Measurements from ENCODE around the gene XYLB.

GRCh38 chr3:38334142-38335055 lies 12.2 kb upstream of the XYLB start:
- TF ChIP-seq CTCF (IDR thresholded peaks at IDR 0.05; ENCODE audit: borderline replicate concordance, extremely low read depth, low read length, poor library complexity, severe bottlenecking) (no peak), EZH2 (IDR thresholded peaks at IDR 0.05; ENCODE audit: borderline replicate concordance, low read depth, low read length, severe bottlenecking) (no peak)

Data from DND-41 (cell line).